HG03342 (cell line): Measurements from ENCODE around the gene SLC35C1.
"Not testable (repeated sequence)": the region's sequence is repeated elsewhere in the genome, so short reads cannot be mapped to it uniquely, and the experiment has no call there.

ENCODE experiments used
- ATAC-seq: cut with Tn5 transposase; IDR thresholded peaks from one replicate; pipeline ENCODE4 v1.9.1; 2021; ENCODE audit warnings: mild to moderate bottlenecking, moderate library complexity; ENCODE audit not compliant: unreplicated experiment

The SLC35C1 gene

DNA sequence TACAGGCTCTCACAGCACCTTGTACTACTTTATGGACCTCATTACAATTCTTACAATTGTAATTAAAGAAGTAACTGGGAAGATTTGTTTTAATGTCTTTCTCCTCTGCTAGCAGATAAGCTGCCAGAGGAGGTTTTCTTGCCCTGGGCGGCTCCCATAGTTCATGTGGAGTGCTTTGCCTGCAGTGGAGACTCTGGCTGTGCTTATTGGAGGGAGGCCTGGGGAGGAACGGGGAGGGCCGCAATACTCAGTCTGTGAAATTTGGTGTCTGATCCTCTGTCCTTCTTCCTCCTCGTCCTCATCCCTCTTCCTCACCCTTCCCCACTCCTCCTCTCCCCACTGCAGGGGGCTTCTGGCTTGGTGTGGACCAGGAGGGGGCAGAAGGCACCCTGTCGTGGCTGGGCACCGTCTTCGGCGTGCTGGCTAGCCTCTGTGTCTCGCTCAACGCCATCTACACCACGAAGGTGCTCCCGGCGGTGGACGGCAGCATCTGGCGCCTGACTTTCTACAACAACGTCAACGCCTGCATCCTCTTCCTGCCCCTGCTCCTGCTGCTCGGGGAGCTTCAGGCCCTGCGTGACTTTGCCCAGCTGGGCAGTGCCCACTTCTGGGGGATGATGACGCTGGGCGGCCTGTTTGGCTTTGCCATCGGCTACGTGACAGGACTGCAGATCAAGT, 5.6 kb downstream of the SLC35C1 start:
- ATAC-seq: no peak

DNA sequence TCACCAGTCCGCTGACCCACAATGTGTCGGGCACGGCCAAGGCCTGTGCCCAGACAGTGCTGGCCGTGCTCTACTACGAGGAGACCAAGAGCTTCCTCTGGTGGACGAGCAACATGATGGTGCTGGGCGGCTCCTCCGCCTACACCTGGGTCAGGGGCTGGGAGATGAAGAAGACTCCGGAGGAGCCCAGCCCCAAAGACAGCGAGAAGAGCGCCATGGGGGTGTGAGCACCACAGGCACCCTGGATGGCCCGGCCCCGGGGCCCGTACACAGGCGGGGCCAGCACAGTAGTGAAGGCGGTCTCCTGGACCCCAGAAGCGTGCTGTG, 6.1 kb downstream of the SLC35C1 start:
- no peak for ATAC-seq

DNA sequence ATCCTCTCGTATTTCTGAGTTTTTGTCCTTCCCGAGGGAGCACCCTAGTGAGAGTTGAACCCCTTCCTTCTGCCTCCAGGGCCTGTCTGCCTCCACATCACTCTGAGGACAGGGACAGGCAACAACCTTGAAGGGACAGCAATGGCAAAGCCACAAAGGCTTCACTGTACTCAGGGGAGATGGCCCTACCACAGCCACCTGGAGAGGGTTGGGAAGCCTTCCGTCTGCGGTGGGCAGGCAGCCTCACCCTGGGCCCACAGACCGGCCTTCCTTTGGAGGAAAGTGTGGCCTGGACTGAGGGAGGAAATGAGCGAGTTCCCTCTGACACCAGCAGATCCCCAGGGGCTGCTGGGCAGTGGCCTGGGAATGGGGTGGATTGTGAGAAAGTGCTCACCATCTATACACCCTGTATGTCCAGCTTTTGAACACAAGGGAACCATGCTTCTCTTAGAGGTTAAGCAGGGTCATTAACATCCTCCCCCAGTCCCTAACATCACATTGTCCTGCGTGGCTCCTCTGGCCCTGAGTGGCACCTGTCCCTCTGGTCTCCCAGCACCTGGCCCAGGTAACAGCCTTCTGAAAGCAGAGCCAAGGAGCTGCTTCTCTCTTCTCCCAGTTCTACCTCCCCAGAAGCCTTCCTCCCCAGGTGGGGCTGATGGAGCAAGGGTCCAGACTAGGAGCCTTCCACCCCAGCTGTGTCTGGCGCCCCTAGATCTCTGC, 6.8 kb downstream of the SLC35C1 start:
- no peak for ATAC-seq

DNA sequence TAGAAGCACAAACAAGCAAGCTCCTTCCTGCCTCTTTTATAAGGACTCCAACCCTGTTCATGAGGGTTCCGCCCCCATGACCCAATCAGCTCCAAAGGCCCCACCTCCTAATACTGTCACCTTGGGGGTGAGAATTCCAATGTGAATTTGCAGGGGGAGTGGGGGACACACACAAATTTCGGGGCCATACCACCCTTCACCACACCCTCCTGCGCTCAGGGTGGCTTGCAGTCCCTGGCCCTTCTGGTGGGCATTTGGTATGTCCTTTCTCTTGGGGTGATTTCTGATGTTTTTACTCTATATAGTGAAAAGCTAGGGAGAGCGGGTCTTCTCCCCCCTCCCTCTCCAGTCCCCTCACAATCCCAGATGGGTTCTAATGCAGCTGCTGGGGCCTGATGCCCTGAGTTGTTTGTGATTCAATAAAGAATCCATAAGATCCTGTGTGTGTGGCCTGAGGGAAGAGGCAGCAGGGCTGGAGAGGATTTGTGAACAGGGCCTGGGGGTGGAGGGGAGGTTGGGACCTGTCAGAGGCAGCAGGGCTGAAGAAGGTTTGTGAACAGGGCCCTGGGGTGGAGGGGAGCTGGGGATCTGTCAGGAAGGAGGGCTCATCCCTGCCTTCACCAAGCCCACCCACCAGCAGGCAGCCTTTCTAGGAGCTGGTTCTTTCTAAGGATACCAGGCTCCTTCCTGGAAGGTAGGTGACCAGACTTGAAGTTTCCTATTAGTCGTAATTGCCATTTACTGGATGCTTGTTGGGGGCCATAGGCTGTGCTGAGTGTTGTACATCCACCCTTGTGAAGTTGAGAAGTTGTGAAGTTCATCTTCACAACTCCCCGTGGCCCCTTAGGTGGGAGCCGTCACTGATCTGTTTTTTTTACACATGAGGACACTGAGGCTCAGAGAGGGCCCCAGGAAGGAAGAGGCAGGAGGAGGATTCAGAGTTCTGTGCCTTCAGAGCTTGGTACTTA, 7.9 kb downstream of the SLC35C1 start:
- ATAC-seq: no peak

DNA sequence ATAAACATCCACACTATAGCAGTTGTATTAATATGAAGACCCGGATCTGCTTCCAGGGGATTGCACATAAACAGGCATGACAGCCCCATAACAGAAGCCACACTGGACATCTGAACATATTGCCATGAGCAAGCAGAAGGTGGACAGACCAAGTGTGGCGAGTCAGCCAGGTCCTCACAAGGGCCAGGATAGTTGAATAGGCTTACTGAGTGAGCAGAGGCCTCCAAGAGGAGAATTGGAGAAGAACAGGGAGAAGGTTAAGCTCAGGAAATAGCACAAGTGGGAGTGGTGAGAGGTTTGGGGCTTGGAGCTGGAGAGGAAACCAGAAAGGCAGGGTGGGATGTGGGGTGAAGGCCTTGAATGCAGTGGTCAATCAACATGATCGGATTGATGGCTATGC, 10.8 kb downstream of the SLC35C1 start:
- ATAC-seq: no peak

DNA sequence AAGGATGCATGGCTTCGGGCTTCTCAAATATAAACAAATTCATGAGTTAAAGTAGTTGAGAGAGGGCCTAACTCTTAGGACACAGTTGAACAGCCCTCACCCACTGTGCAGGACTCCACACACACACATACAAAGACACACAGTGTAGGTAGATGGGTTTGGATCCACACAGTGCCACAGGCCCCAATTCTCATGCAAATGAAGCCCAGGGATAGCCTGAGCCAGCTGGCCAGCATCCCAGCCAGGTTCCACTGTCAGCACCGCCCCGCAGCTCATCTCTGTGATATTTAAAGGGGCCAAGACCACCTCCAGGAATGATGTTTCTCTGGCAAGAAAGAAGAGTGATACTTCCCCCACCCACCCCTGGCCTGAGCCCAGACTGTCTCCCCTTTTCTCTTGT, 11.7 kb downstream of the SLC35C1 start:
- ATAC-seq: no peak

DNA sequence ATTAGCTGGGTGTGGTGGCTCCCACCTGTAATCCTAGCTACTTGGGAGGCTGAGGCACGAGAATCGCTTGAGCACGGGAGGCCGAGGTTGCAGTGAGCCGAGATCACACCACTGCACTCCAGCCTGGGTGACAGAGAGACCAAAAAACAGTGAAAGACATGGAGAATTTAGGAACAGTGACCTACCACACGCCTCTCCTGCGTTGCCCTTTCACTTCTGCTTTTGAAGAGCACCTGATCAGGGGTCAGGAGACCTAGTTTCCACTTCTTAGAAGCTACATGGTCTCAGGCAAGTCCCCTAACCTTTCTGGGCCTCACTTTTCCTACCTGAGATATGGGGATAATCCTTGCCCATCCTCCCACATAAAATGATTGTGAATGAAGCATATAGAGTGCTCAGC, 12.2 kb downstream of the SLC35C1 start:
- ATAC-seq: peak; percentile 88

DNA sequence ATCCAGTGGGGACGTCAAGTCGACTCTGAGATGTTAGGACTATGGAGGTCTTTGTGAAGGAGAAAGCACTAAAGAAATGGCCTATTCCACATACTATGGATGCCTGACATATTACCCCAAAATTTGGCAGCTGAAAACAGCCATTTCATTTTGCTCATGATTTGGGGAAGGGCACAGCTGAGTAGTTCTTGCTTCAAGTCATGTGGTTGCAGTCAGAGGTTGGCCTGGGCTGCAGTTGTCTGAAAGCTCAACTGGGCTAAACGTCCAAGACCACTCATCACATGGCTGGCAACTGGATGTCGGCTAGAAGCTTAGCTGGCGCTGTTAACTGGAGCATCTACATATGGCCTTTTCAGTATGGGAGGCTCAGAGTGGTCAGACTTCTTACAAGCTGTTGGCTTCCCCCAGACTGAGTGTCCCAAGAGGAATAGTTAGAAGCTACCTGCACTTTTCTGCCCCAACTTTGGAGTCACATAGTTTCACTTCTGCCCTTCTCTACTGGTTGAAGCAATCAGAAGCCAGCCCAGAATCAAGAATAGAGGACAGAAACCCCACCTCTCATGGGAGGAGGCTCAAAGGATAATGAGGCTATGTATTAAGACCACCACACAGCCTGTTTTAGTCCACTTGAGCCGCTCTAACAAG, 14.1 kb downstream of the SLC35C1 start:
- ATAC-seq: no peak

DNA sequence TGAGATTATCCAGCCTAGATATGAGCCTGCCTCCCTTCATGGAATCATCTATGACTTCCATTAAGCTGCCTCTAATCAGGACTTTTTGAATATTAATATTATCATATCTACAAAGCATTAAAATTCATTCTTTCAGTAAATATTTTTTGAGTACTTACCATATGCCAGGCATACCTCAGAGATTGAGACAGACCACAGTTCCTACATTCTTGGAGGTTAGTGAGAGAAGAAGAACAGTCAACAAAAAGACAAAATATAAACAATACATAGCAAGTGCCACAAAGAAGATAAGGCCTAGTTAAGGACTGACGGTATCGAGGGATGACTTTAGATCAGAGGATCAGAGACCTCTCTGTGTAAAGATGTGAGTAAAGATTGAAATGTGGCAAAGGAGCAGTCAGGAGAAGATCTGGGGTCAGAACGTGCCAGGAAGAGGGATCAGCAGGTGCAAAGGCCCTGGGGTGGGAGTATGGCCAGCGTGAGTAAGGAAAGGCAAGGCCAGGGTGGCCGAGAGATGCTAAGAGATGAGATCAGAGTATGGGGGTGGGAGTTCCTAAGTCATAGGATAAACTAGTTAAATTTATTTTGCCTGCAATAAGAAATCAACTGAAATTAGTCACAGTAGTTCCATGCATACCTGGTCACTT, 15.4 kb downstream of the SLC35C1 start:
- ATAC-seq: no peak

DNA sequence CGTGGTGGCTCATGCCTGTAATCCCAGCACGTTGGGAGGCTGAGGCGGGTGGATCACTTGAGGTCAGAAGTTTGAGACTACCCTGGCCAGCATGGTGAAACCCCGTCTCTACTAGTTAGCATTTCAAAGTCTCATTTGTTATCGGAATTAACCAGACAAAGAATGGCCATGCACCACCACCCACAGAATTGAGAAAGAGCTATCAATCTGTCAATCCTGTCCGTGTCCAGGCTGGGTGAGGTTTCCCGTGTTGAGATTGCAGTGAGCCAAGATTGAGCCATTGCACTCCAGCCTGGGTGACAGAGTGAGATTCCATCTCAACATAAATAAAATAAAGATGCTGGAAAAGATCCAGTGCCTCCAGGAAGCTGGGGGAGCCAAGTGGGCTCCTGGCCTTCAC, 21.5 kb downstream of the SLC35C1 start:
- ATAC-seq: not testable (repeated sequence)

DNA sequence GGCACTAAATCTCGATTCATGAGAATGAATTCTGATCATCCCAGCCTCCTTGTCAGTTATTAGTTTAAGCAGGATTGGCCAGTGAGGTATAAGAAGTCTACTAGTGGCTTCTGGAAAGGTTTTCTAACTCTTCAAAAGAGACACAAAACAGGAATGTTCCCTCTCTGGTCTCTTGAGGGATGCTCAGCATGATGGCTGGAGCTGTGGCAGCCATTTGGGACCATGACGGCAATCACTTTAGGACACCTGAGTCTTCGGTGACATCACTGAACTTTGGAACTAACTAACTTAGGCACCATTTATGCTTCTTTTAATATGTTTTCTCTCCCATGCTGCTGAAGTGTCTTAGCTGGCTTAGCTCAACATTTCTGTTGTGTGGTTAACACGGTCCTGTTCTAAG, 22.2 kb downstream of the SLC35C1 start:
- ATAC-seq: no peak

DNA sequence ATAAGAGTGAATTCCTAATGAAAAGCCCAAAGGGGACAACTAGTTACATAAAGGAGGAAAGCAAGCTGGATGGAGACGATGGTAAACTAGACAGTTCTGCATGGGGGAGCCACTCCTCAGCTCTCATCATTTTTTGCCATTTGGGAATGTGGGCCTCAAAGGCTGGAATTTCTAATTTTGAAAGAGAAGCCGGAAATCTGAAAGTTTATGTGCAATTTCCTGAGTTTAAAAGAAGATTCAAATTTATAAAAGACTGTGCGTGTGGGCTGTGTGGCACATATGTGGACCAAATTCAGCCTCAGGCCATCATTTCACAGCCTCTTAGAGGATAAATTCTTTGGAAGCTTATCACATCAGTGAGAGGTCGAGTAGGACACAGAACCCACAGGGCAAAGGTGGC, 24.0 kb downstream of the SLC35C1 start:
- ATAC-seq: no peak

DNA sequence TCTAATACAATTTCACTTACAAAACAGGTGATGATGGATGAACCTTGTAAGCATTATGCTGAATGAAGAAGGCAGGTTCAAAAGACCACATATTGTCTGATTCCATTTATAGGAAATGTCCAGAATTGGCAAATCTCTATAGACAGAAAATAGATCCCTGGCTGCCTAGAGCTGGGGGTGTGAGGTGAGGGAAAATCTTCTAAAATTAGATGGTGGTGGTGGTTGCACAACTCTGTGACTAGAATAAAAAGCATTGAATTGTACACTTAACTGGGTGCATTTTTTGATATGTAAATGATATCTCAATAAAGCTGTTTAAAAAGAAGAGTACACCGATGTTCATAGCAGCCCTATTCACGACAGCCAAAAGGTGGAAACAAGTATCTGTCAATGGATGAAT, 25.6 kb downstream of the SLC35C1 start:
- ATAC-seq: no peak

DNA sequence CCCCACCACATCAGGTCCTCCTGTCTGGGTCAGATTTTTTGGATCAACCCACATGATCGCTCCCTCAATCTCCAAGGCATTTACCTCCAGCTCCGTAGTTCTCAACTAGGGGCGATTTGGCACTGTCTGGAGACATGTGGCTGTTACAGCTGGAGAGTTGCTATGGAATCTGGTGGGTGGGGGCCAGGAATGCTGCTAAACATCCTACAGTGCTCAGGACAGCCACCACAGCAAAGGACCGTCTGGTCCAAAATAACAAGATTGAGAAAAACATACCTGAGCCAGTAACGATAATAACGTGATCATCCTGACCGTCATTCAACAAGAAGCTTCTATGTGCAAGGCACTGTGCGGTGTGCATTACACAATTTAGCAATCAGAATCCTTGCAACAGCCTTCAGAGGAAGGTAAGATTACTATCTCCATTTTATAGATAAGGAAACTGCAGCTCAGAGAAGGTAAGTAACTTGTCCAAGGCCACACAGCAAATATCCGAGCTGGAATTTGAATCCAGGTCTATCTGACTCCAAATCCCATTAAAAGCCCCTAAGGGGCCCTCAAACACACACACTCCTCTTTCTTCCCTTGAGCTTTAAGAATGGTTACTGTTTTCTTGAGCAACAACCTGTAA, 28.0 kb downstream of the SLC35C1 start:
- ATAC-seq: no peak

DNA sequence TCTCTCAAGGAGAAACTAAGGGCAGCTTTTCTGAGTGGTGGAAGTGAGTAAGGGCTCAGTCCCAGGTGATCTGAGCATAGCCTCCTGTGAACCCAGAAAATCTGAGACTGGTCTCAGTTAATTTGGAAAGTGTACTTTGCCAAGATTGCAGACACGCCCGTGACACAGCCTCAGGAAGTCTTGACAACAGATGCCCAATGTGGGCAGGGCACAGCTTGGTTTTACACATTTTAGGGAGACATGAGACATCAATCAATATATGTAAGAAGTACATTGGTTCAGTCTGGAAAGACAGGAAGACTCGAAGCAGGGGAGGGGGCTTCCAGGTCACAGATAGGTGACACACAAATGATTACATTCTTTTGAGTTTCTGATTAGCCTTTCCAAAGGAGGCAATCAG, 28.8 kb downstream of the SLC35C1 start:
- no peak for ATAC-seq

DNA sequence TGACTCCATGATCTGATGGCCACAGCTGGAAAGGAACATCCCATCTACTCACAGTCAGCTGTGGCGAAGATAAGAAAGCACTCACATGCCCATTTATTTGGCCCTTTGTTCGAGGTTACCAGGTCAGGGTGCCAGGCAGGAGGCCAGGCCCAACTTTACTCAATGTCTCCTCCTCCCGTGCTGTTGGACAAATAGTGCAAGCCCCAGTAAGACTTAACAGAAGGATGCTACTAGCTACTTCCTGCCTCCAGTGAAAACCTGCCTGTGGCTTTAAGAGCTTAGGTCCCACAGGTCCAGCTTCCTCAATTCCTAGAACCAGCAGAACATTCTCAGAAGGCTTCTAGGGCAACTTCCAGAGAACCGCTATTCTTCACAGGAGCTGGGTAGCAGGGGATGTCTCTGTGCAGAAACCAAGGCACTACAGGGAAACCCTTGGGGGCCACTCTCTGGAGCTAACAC, 29.4 kb downstream of the SLC35C1 start:
- ATAC-seq: no peak

DNA sequence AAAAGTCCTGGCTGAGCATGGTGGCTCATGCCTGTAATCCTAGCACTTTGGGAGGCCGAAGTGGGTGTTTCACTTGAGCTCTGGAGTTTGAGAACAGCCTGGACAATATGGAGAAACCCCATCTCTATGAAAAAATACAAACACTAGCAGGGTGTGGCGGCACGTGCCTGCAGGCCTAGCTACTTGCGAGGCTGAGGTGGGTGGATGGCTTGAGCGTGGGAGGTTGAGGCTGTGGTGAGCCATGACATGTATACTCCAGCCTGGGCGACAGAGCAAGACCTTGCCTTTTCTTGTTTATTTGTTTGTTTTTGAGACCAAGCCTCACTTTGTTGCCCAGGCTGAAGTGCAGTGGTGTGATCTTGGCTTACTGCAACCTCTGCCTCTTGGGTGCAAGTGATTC, 34.3 kb downstream of the SLC35C1 start:
- no peak for ATAC-seq

DNA sequence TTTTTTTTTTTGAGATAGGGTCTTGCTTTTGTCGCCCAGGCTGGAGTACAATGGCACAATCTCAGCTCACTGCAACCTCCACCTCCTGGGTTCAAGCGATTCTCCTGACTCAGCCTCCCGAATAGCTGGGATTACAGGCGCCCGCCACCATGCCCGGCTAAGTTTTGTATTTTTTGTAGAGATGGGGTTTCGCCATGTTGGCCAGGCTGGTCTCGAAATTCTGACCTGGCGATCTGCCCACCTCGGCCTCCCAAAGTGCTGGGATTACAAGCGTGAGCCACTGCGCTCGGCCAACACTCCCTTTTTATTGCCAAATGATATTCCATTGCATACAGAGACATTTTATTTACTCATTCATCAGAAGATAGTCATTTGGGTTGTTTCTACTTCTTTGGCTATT, 35.3 kb downstream of the SLC35C1 start:
- ATAC-seq: not testable (repeated sequence)

DNA sequence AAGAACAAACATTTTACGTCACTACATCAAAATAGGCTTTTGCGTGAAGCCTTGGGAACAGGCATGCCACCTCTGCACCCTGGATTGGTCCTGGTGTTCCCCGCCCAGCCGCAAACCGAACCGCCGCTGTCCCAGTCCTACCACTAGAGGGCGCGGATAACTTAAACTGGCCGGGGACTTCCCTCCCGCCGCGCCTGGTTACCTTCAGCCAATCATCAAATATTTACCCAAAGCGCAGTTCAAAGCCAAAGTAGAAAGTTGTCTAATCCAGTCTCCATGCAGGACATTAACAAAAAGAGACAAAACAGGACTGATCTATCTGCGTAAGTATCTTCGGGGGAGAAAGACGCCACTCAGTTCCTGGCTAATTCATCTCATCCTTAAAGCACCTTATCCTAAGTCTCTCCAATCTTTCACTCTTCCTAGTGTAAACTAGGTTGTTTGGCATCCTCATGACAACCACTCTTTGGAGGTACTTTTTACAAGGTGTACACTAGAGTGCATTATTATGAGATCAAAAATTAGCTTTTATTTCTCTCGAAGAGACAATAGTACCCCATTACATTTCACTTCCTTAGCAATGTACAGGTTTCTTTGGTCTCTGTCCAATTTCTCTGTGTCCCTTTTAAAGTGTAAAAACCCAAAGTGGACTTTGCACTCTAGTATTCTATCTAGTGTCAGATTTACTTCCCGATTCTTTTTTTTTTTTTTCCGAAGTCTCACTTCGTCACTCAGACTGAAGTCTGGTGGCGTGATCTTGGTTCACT, 38.4 kb downstream of the SLC35C1 start:
- ATAC-seq: no peak
